ENCODE data around the gene SAFB. TPM values are rescaled to one million over a fixed set of nuclear protein-coding genes. Genes with fewer than 3 reads are reported as not detected.

SAFB gene
- total and polyA plus RNA-seq, 2 experiments from 2014 or later, result 50.2 to 75.8 TPM

DNA sequence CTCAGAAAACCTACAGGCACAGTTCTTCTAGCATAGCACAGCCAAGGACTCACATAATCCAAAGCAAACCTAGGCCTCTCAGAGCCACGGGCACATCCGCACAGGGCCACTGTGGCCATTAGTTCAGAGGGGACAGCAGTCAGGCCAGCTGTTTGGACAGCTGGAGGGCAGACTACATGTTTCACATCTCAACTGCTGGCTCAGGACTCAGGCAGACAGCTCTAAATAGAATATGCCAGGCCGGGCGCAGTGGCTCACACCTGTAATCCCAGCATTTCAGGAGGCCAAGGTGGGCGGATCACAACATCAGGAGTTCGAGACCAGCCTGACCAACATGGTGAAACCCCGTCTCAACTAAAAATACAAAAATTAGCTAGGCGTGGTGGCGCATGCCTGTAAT, 27.1 kb upstream of the SAFB start:
- TF ChIP-seq EZH2phosphoT487 (IDR thresholded peaks at IDR 0.05; ENCODE audit: low read depth, severe bottlenecking, unreplicated experiment), result no peak
- TF ChIP-seq, protein P1, sequence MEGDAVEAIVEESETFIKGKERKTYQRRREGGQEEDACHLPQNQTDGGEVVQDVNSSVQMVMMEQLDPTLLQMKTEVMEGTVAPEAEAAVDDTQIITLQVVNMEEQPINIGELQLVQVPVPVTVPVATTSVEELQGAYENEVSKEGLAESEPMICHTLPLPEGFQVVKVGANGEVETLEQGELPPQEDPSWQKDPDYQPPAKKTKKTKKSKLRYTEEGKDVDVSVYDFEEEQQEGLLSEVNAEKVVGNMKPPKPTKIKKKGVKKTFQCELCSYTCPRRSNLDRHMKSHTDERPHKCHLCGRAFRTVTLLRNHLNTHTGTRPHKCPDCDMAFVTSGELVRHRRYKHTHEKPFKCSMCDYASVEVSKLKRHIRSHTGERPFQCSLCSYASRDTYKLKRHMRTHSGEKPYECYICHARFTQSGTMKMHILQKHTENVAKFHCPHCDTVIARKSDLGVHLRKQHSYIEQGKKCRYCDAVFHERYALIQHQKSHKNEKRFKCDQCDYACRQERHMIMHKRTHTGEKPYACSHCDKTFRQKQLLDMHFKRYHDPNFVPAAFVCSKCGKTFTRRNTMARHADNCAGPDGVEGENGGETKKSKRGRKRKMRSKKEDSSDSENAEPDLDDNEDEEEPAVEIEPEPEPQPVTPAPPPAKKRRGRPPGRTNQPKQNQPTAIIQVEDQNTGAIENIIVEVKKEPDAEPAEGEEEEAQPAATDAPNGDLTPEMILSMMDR (IDR thresholded peaks at IDR 0.05; ENCODE audit: poor library complexity), result no peak
- no peaks in the 10 kb centered on the region for H3K4me1 ChIP-seq (ENCODE audit: insufficient read depth)
- H4K20me1 ChIP-seq (ENCODE audit: insufficient read depth, poor library complexity, severe bottlenecking), result no peaks in the 10 kb centered on the region
- H3K9me3 ChIP-seq (ENCODE audit: low read depth), result no peaks in the 10 kb centered on the region
- no peaks in the 10 kb centered on the region for H3K36me3 ChIP-seq (replicated peaks; ENCODE audit: insufficient read depth, low read depth)
- H2AFZ ChIP-seq, result no peak overlapping the region
- H3K4me3 ChIP-seq, result no peak overlapping the region
- H3K9me2 ChIP-seq (replicated peaks; ENCODE audit: insufficient read depth), result no peaks in the 10 kb centered on the region
- H3K27me3 ChIP-seq, result no peaks in the 10 kb centered on the region
- H3K4me2 ChIP-seq, result no peak overlapping the region
- DNase-seq (ENCODE audit: low spot score), result no peak
- WGBS (ENCODE audit: low lambda C conversion rate, missing lambda C conversion rate), result 96% methylated on average over 9 of the region's 9 CpGs
- H3K79me2 ChIP-seq, result peaks cover 3% of the 10 kb centered on the region
- H3K27ac ChIP-seq, result no peak overlapping the region

DNA sequence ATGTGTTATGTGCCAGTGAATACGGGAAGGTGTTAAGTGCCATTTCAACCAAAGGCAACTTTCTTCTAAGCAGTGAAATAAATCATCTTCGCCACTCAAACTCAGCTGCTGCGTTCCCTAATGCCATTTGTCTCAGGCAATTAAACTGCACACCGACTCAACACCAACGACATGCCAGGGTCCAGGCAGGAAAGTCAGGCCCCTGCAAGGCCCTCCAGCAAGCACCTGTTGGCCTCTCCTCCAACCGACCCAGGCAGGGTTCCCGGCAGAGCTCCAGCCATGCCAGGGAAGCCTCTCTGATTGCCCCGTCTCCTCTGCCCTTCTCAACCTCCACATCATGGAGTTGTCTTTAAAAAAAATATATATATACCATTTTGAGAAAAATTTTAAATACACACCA, 22.1 kb upstream of the SAFB start:
- Histone ChIP-seq H4K20me1 (ENCODE audit: insufficient read depth, poor library complexity, severe bottlenecking) (peaks cover 3% of the 10 kb centered on the region), H3K27me3 (no peaks in the 10 kb centered on the region), H3K4me2 (no peak overlapping the region), H3K36me3 (replicated peaks; ENCODE audit: insufficient read depth, low read depth) (no peaks in the 10 kb centered on the region), H2AFZ (no peak overlapping the region), H3K9me2 (replicated peaks; ENCODE audit: insufficient read depth) (no peaks in the 10 kb centered on the region), H3K79me2 (peaks cover 3% of the 10 kb centered on the region), H3K27ac (no peak overlapping the region), H3K4me3 (no peak overlapping the region), H3K4me1 (ENCODE audit: insufficient read depth) (no peaks in the 10 kb centered on the region), H3K9me3 (ENCODE audit: low read depth) (no peaks in the 10 kb centered on the region)
- no peak for TF ChIP-seq EZH2phosphoT487 (IDR thresholded peaks at IDR 0.05; ENCODE audit: low read depth, severe bottlenecking, unreplicated experiment)
- TF ChIP-seq, protein P1 (IDR thresholded peaks at IDR 0.05; ENCODE audit: poor library complexity), result no peak
- no peak for TF ChIP-seq EZH2 (IDR thresholded peaks at IDR 0.05; ENCODE audit: borderline replicate concordance)
- DNase-seq (ENCODE audit: low spot score), result no peak
- 95% methylated on average over 8 of the region's 8 CpGs for WGBS (ENCODE audit: low lambda C conversion rate, missing lambda C conversion rate)

DNA sequence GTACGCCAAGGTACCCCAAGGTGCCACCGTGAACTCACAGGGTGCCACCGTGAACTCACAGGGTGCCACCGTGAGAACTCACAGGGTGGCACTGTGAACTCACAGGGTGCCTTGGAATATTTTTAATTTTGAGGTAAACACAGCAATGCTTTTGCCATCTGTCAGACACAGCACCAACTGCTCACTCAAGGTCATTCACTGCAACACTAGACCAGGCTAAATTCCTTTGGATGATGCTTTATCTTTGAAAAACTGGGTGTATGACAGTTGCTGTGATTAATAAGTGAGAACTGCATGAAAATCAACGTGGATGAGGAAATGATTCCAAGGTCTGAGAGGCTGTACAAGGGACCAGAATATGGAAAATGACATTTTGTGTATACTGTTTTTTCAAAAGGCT, 19.3 kb upstream of the SAFB start:
- Histone ChIP-seq H4K20me1 (ENCODE audit: insufficient read depth, poor library complexity, severe bottlenecking) (peaks cover 11% of the 10 kb centered on the region), H3K4me3 (no peak overlapping the region), H3K27me3 (no peaks in the 10 kb centered on the region), H3K79me2 (peaks cover 18% of the 10 kb centered on the region), H3K9me2 (replicated peaks; ENCODE audit: insufficient read depth) (no peaks in the 10 kb centered on the region), H3K4me1 (ENCODE audit: insufficient read depth) (no peaks in the 10 kb centered on the region), H3K9me3 (ENCODE audit: low read depth) (no peaks in the 10 kb centered on the region), H3K36me3 (replicated peaks; ENCODE audit: insufficient read depth, low read depth) (no peaks in the 10 kb centered on the region), H3K4me2 (no peak overlapping the region), H3K27ac (no peak overlapping the region), H2AFZ (no peak overlapping the region)
- no peak for DNase-seq (ENCODE audit: low spot score)
- WGBS (ENCODE audit: low lambda C conversion rate, missing lambda C conversion rate), result 97% methylated on average over 5 of the region's 5 CpGs
- TF ChIP-seq EZH2phosphoT487 (IDR thresholded peaks at IDR 0.05; ENCODE audit: low read depth, severe bottlenecking, unreplicated experiment) (no peak), EZH2 (IDR thresholded peaks at IDR 0.05; ENCODE audit: borderline replicate concordance) (no peak)
- TF ChIP-seq, protein P1 (IDR thresholded peaks at IDR 0.05; ENCODE audit: poor library complexity), result no peak

DNA sequence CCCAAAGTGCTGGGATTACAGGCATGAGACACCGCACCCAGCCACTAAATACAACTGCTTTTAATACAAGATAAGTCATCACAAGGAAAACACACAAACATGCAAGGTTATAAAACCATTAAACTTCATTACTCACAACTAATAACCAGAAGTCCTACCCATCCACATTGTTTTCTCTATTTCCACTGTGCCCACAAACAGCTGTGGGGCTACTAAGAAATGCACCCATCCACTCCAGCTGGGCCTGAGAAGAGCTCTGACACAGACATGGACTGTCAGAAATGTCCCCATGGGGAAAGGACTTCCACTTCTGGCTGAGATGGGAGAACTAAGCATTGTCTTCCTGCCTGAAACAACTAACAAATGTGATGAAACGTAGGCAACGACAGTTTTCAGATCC, 17.5 kb upstream of the SAFB start:
- Histone ChIP-seq H3K4me1 (ENCODE audit: insufficient read depth) (no peaks in the 10 kb centered on the region), H2AFZ (no peak overlapping the region), H3K27ac (no peak overlapping the region), H3K27me3 (no peaks in the 10 kb centered on the region), H3K79me2 (peaks cover 18% of the 10 kb centered on the region), H3K9me3 (ENCODE audit: low read depth) (no peaks in the 10 kb centered on the region), H3K9me2 (replicated peaks; ENCODE audit: insufficient read depth) (no peaks in the 10 kb centered on the region), H3K36me3 (replicated peaks; ENCODE audit: insufficient read depth, low read depth) (no peaks in the 10 kb centered on the region), H3K4me2 (no peak overlapping the region), H4K20me1 (ENCODE audit: insufficient read depth, poor library complexity, severe bottlenecking) (peaks cover 11% of the 10 kb centered on the region), H3K4me3 (no peak overlapping the region)
- no peak for TF ChIP-seq EZH2phosphoT487 (IDR thresholded peaks at IDR 0.05; ENCODE audit: low read depth, severe bottlenecking, unreplicated experiment)
- TF ChIP-seq, protein P1 (IDR thresholded peaks at IDR 0.05; ENCODE audit: poor library complexity), result no peak
- TF ChIP-seq EZH2 (IDR thresholded peaks at IDR 0.05; ENCODE audit: borderline replicate concordance), result no peak
- WGBS (ENCODE audit: low lambda C conversion rate, missing lambda C conversion rate), result 91% methylated on average over 3 of the region's 3 CpGs
- no peak for DNase-seq (ENCODE audit: low spot score)
